ENCODE results near the gene MET.

The MET gene

GRCh38 chr7:116738378-116738777 lies 66.4 kb downstream of the MET start:
- no peak for TF ChIP-seq NFIC (IDR thresholded peaks at IDR 0.05)
- no peak for TF ChIP-seq YY1 (IDR thresholded peaks at IDR 0.05; ENCODE audit: low read depth)
- no peak for TF ChIP-seq EGR1 (IDR thresholded peaks at IDR 0.05)
- TF ChIP-seq RAD21 (IDR thresholded peaks at IDR 0.05; ENCODE audit: low read depth): no peak
- TF ChIP-seq CREB1 (IDR thresholded peaks at IDR 0.05; ENCODE audit: low read depth): no peak
- TF ChIP-seq USF1 (IDR thresholded peaks at IDR 0.05): no peak
- TF ChIP-seq EP300 (IDR thresholded peaks at IDR 0.05; ENCODE audit: borderline replicate concordance): no peak
- no peak for TF ChIP-seq TEAD4 (IDR thresholded peaks at IDR 0.05)
- no peak for TF ChIP-seq TAF1 (IDR thresholded peaks at IDR 0.05; ENCODE audit: low read depth)
- TF ChIP-seq TCF12 (IDR thresholded peaks at IDR 0.05; ENCODE audit: low read depth): no peak

GRCh38 chr7:116739307-116739706 lies 67.3 kb downstream of the MET start:
- TF ChIP-seq ZBTB7A (IDR thresholded peaks at IDR 0.05; ENCODE audit: low read depth) (no peak), MAX (IDR thresholded peaks at IDR 0.05) (no peak), NFIC (IDR thresholded peaks at IDR 0.05) (no peak), CEBPB (IDR thresholded peaks at IDR 0.05) (no peak), CREB1 (IDR thresholded peaks at IDR 0.05; ENCODE audit: low read depth) (no peak), FOXM1 (IDR thresholded peaks at IDR 0.05; ENCODE audit: borderline replicate concordance, low read depth) (no peak), TEAD4 (IDR thresholded peaks at IDR 0.05) (no peak), RAD21 (IDR thresholded peaks at IDR 0.05; ENCODE audit: low read depth) (no peak), REST (IDR thresholded peaks at IDR 0.05; ENCODE audit: low read depth) (no peak), USF1 (IDR thresholded peaks at IDR 0.05) (no peak), EGR1 (IDR thresholded peaks at IDR 0.05) (no peak), YY1 (IDR thresholded peaks at IDR 0.05; ENCODE audit: low read depth) (no peak), TCF12 (IDR thresholded peaks at IDR 0.05; ENCODE audit: low read depth) (no peak), TAF1 (IDR thresholded peaks at IDR 0.05; ENCODE audit: low read depth) (no peak)

GRCh38 chr7:116740231-116740630 lies 68.2 kb downstream of the MET start:
- TF ChIP-seq USF1 (IDR thresholded peaks at IDR 0.05): no peak
- no peak for TF ChIP-seq EP300 (IDR thresholded peaks at IDR 0.05; ENCODE audit: borderline replicate concordance)
- no peak for TF ChIP-seq CEBPB (IDR thresholded peaks at IDR 0.05)

GRCh38 chr7:116740755-116741462 lies 68.9 kb downstream of the MET start:
- no peak for TF ChIP-seq FOXM1 (IDR thresholded peaks at IDR 0.05; ENCODE audit: borderline replicate concordance, low read depth)
- TF ChIP-seq REST (IDR thresholded peaks at IDR 0.05; ENCODE audit: low read depth): no peak
- no peak for TF ChIP-seq EP300 (IDR thresholded peaks at IDR 0.05; ENCODE audit: borderline replicate concordance)
- TF ChIP-seq CREB1 (IDR thresholded peaks at IDR 0.05; ENCODE audit: low read depth): no peak
- TF ChIP-seq TCF12 (IDR thresholded peaks at IDR 0.05; ENCODE audit: low read depth): no peak
- TF ChIP-seq RAD21 (IDR thresholded peaks at IDR 0.05; ENCODE audit: low read depth): no peak
- TF ChIP-seq EGR1 (IDR thresholded peaks at IDR 0.05): no peak
- TF ChIP-seq MAX (IDR thresholded peaks at IDR 0.05): no peak
- no peak for TF ChIP-seq YY1 (IDR thresholded peaks at IDR 0.05; ENCODE audit: low read depth)
- TF ChIP-seq TEAD4 (IDR thresholded peaks at IDR 0.05): no peak
- no peak for TF ChIP-seq CEBPB (IDR thresholded peaks at IDR 0.05)
- no peak for TF ChIP-seq NFIC (IDR thresholded peaks at IDR 0.05)
- TF ChIP-seq TAF1 (IDR thresholded peaks at IDR 0.05; ENCODE audit: low read depth): no peak
- TF ChIP-seq USF1 (IDR thresholded peaks at IDR 0.05): no peak
- no peak for TF ChIP-seq ZBTB7A (IDR thresholded peaks at IDR 0.05; ENCODE audit: low read depth)
